OCI-LY3 (cell line): ENCODE data around the gene CNTNAP2.

Experiments
- CTCF ChIP-seq: fragments of 200-600, 300-600 bp; sonication (generic); IDR thresholded peaks from 2 replicates; pipeline ENCODE4 v1.5.1; 2014; ENCODE audit warnings: antibody characterized with exemption, low read length, low read depth
- EZH2phosphoT487 ChIP-seq: fragments of 200-600 bp; shearing (Covaris generic); IDR thresholded peaks from 2 replicates; pipeline ENCODE4 v1.6.1; 2018; ENCODE audit warnings: antibody characterized with exemption, mixed run types, low read depth

GRCh38 chr7:148256433-148256832, 2139.8 kb downstream of the CNTNAP2 start:
- TF ChIP-seq CTCF, result no peak
- no peak for TF ChIP-seq EZH2phosphoT487
